NCI-H526 (cell line): ENCODE data around the gene HMG20A.

Experiments used
- DNase-seq, 2 experiments: peaks; one replicate each; lab custom pipeline; 2025; lab: John Stamatoyannopoulos, UW

Gene HMG20A

DNA sequence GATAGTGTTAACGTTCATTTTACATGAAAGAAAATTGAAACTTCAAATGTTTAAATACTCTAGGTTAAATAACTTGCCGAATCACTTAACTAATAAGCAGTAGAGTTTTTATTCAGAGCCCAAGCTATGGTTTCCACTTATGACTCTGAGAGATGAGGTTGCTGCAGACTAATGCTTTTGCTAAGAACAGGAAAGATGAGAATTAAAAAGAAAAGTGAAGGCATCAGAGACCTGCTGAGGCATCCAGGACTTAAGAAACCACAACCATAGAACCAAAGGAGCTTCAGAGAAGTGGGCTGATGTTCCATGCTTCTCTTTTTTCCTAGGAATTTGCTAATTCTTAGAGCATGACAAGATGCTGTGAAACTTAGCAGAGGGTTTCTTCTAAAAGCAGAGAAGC, 9.5 kb downstream of the HMG20A start:
- DNase-seq: no peak

GRCh38 chr15:77430652-77431051, 10.0 kb downstream of the HMG20A start:
- no peak for DNase-seq

- no peak for DNase-seq
These were observed 16.1 kb downstream of the HMG20A start for GRCh38 chr15:77436822-77437221.

DNA sequence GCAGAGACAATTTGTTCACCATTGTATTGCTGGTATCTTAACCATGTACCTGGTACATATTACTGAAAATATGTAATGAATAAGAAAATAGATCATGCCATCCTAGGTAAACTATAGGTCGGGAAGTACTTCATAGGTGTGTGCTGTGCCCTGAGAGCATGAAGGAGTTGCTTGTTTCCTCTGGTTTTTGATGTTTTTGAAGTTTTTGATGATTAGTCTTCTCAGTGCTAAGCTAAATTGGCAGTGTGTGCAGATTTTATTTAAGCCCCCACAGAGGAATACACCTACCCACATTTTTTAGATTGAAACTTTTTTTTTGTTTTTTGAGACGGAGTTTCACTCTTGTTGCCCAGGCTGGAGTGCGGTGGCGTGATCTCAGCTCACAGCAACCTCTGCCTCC, 16.6 kb downstream of the HMG20A start:
- DNase-seq: no peak

DNA sequence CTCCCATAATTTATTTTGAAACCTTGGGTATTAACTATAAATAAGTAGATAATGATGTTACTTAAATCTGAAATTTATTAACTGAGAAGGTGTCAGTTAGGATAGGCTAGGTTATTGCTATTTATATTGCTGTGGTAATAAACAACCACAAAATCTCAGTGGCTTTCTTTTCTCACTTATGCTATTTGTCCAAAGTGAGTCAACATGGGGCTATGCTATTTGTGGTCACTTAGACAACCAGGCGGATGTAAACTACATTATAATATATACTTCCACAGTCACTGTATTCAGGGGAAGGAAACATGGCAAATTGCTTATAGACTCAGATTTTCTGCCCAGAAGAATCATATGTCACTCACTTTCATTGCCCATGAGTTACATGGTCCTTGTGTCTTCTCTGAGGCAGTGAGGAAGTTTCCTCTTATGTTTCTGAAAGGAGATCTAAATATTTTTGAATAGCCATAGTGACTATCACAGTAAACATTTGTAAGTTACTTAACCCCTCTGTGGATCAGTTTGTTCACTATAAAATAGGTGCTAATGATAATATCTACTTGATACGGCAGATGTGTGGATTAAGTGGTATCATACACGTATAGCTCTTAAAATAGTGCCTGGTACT, 19.8 kb downstream of the HMG20A start:
- DNase-seq: no peak

DNA sequence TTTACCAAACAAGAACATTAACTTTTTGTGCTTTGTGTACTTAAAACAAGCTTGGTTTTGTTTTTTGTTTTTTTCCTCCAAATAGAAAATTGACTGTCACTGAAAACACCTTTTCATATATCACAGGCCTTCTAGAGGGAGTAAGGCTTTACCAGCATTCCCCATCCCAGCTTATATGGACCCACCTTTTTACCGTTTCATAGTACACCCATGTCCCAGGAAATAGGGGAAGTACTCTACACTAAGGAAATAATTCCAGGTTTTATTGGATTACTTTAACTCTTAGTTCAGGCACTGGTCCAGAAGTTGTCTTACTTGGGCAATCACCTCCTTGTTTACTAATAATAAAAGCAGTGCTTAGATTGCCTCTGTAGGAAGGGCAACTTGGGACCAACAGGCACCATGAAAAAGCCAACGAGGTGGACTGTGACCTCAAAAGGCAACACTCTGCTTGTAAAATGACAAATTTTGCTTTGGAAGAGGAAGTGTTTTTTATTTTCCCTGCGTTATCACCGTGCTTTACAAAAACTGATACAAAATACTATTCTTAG, 26.2 kb downstream of the HMG20A start:
- no peak for DNase-seq

DNA sequence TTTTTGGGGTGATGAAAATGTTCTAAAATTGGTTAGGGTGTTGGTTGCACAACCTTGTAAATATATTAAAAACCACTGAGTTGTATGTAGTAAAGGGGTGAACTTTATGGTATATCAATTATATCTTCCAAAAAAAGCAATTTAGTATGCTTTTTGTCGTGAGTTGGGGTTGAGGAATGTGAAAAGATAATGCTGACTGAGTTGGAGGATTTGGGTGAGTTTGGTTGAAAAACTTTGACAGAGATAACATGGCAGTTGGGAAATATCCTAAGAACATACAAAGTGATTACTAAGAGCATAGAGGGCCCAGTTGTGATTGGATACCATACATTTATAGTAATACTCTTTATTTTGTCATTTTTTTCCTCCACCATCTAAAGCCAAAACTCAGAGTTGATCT, 33.6 kb downstream of the HMG20A start:
- DNase-seq: no peak

DNA sequence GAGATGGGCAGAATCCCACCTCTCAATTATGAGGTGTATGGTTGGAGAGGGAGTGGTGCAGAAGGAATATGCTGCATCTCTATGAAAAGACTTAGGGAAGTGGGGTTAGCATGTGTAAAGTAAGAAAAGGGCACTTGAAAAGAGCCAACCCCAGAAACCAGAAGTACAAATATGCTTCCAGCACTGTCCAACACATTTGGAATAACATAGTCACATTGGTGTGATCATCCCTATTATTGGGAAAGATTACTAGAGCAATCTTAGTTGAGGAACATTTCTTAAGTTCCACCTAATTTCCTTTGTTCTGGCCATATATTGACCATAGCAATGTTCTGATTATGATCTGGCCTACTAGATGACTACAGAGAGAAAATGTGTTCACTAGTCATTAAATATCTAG, 34.3 kb downstream of the HMG20A start:
- no peak for DNase-seq

DNA sequence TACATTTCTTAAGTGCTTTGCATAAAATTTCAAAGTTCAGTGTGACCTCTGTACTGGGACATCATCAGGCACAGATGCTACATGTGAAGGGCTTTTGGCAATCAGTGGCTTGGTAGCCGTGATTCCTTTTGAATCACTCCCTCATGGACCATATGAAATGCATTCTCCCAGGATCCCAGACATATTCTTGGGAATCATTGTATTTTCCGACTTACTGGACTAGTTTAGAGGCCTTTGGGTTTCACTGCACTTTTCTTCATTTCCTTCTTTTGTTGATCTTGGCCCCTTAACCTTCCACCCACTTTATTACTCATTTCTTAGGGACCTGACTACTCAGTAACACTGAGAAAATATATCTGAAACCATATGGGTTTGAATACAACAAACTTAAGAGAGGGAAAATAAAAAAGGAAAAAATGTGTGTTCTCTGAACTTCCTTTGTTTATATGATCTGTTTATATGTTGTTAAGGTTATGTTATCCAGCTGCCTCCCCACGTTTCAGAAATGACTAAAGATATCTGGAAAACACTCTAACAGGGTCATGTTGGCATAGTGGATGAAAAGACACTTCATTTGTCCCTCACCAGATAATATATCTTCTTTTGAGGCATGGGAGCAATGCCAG, 35.1 kb downstream of the HMG20A start:
- no peak for DNase-seq

GRCh38 chr15:77456746-77457145, 36.1 kb downstream of the HMG20A start:
- DNase-seq: no peak

GRCh38 chr15:77457191-77457904, 36.7 kb downstream of the HMG20A start:
- DNase-seq: no peak

- no peak for DNase-seq
These were observed 37.2 kb downstream of the HMG20A start for GRCh38 chr15:77457905-77458265.

- DNase-seq: no peak
These were observed 38.3 kb downstream of the HMG20A start for GRCh38 chr15:77459031-77459430.

DNA sequence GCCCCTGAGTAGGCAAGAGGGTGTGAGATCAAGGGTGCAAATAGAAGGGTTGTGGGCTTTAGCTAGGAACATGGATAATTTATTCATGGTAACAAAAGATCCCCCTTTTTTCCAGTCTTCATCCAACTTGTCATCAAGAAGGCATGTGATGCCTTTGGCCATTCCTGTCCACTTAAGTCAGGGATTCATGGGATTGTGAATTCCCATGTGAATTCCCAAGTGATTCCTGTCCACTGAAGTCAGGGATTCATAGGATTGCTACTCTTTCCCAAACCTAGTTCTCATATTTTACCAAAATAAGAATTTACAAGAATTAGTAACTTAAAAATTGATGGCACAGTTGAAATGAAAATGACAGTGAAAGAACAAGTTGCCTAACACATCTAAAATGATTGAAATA, 40.8 kb downstream of the HMG20A start:
- DNase-seq: no peak

- DNase-seq: no peak
These were observed 43.6 kb downstream of the HMG20A start for GRCh38 chr15:77464129-77464865.

- DNase-seq: no peak
These were observed 45.8 kb downstream of the HMG20A start for GRCh38 chr15:77466521-77466920.

DNA sequence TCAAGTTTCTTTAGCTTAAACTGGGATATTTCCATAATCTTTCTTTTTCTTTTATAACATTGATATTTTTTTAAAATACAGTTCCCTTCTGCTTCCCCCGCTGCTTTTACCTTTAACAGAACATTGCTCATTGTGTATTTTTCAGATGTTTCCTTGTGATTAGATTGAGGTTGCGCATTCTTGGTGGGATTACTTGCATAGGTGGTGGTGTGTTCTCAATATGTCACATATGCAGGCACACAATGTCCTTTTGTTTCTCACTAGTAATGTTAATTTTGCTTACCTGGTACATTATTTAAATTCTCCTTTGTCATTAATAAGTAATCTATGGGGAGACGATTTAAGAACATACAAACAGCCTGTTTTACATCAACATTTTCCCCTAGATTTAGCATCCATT, 48.2 kb downstream of the HMG20A start:
- DNase-seq: no peak

DNA sequence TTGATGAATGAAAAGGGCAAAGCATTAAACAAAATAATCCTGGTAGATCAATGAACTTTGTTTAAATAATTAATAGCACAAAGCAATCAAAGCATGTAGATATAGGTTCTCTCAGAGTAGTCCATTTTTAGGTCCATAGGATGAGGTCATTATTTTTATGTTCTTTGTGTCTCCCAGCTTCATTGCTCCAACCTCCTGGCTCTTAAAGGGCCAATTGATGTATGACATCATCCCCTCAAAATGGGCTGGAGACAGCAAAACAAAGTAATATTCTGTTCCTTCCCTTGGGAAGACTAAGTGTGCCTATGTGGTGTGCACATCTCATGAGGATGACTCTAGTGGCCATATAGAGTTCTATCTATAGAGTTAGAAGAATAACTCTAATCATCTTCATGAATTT, 49.5 kb downstream of the HMG20A start:
- DNase-seq: no peak

GRCh38 chr15:77473328-77473727, 52.6 kb downstream of the HMG20A start:
- no peak for DNase-seq

- DNase-seq: no peak
These were observed 53.8 kb downstream of the HMG20A start for GRCh38 chr15:77474310-77474988.

GRCh38 chr15:77475001-77475400, 54.3 kb downstream of the HMG20A start:
- DNase-seq: no peak

- DNase-seq: peak in 1 of 2 experiments; percentile 33
These were observed 55.2 kb downstream of the HMG20A start for GRCh38 chr15:77475898-77476297.
